Tongue (tissue), 2 donors: Measurements from ENCODE around the gene USP49. TPM values are rescaled to one million over a fixed set of nuclear protein-coding genes. Genes with fewer than 3 reads are reported as not detected.
"Not testable (repeated sequence)": the region's sequence is repeated elsewhere in the genome, so short reads cannot be mapped to it uniquely, and the experiment has no call there.

Source experiments
- DNase-seq: peaks from one replicate; pipeline ENCODE4 v3.0.0-alpha.2; 2015
- total RNA-seq: library from RNA; depleted of rRNA; stranded (reverse); fragments of >200 nt; gene quantifications from one replicate; pipeline ENCODE4 v1.2.3, GENCODE V29; 2014

Gene USP49
- total RNA-seq: 4.1 TPM

DNA sequence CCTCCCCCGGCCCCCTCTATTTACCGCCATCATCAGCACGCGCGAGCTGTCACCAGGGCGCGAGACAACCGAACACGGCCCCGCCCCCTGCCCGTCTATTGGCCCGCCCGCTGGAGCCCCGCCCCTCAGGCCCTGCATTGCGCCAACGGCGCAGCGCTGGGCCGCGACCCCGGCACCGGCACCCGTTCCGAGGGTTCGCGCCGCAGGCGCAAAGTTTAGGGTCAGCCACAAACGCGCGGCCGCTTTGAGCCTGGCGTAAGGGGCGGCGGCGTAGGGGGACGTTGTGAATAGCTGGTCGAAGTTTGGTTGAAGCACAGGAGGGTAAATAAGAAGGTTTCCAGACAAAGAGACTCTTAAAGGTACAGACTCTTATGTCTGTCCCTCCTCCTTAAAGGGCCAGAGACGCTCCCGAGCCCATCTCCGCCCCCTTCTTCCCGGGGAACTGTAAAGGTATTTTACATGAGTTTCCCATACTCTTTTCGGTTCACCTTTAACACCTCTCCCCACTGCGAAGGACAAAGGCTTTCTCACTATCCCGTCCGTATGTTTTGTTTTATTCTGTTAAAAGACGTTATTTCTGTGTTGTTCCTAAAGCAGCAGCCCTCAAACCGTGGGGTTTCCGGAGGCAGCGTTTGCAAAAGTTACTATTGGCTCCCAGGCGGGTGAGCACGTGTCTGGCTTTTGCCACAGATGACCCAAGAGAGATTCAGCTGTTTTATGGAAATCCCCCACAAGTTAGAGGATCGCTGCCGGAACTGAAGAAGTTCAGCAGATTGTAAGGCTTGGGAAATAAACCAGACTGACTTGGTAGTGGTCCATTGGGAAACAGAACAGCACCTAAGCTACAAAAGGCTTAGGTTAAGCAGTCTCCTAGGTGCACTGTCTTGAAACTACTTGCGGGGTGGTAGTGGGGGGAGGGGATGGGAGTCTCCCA is at the start of gene USP49:
Gene USP49 (minus strand): TSS at position 76 of the 934 bp plus-strand sequence. CDS start 88,392 bp downstream, outside the sequence.
- DNase-seq: peak; percentile 96

- DNase-seq: no peak
Observed at GRCh38 chr6:41943456-41943855, 48.3 kb upstream of the USP49 start.

DNA sequence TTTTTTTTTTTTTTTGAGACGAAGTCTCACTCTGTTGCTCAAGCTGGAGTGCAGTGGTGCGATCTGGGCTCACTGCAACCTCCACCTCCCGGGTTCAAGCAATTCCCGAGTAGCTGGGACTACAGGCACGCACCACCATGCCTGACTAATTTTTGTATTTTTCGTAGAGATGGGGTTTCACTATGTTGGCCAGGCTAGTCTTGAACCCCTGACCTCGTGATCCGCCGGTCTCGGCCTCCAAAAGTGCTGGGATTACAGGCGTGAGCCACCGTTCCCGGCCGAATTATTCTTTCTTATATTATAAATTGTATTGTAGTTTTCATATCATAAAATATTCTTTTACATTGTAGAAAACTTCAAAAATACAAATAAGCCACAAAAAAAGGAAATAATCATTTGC is 47.7 kb upstream of the USP49 start:
- DNase-seq: not testable (repeated sequence)

- no peak for DNase-seq
Observed at GRCh38 chr6:41942067-41942851, 47.1 kb upstream of the USP49 start.

DNA sequence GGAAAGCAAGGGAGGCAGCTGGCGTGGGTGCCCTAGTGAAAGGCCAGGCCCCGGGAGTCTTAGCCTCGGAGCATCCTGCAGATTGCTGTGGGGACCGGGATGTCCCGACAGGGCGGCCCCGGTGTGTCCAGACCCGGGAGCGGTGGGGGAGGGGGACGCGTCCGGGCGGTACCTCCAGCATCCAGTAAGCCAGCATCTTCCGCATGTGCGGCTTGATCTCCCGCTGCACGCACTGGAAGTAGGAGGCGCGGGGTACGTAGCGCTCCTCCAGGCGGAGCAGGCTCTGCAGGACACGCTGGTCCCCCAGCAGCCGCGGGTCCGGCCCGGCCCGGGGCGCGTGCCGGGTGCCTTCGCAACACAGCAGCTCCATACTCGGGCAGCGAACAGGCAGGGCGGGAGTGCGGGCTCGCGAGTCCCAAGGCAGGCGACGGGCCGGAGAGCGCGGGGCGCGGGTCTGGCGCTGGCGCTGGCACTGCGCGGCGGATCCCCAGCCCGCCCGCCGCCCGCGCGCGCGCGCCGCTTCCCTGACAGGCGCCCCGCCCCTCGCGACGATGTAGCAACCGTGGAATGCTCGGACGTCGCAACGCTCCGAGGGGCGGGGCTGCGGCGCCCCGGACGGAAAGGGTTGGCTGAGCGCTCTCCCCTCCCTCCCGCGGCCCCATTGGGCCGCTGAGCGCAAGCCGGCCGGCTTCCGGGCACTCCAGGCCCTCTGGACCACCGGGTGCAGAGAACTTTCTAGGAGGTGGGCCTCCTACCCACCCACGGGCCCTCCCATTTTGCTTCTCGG is 46.3 kb upstream of the USP49 start, which contains the start of gene CCND3:
Gene CCND3 (minus strand): TSS at position 529 of the 787 bp plus-strand sequence. CDS start 159 bp downstream, at position 370.
- peak; percentile 96 for DNase-seq

GRCh38 chr6:41940759-41941279 is 45.6 kb upstream of the USP49 start:
- DNase-seq: peak; percentile 61

- no peak for DNase-seq
Observed at GRCh38 chr6:41939848-41940758, 44.9 kb upstream of the USP49 start.

- DNase-seq: peak; percentile 76
Observed at GRCh38 chr6:41939176-41939847, 44.1 kb upstream of the USP49 start.

DNA sequence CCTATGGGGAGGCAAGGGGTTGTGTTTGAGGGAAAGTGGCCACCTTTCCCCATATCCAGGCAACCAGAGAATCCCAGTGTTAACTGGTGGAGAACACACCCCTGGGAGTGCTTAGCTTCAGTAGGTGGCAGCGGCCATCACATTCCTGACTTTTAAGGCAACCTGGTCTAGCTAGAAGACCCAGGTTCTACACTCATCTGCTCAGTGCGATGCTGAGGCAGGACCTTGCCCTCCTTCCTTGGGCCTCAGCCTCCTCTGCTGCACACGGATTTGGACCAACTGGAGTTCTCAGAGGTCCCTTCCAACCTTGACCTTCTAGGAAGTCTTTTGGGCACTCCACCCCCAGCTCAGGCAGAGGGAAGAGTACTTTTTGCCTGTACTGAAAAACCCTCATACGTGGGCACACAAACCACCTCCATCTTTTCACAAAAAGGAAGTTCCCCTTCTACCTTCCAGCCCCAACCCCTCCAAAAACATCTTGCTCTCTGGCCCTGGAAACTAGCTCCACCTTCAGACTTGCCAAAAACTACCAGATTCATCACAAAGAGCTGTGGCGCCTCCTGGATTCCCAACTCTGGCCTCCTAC is 43.5 kb upstream of the USP49 start:
- no peak for DNase-seq

- peak; percentile 84 for DNase-seq
Observed at GRCh38 chr6:41937861-41938574, 42.8 kb upstream of the USP49 start.

DNA sequence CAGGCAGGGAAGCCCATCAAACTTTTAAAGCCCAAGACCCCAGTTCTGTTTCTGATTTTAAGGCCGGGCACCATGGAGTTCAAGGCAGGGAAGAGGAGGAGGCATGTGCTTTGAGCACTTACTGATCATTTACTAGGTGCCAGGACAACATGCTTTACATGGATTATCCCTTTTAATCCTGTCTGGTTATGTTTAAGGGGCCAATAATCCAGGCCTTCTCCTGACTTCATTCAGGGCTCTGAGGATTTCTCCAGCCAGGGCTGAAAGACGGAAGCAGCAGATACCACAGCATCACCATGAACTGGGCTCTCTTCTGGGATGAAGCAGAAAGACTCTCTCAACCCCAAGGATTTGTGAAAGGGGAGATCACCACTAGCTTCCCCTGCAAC is 42.3 kb upstream of the USP49 start:
- DNase-seq: no peak

DNA sequence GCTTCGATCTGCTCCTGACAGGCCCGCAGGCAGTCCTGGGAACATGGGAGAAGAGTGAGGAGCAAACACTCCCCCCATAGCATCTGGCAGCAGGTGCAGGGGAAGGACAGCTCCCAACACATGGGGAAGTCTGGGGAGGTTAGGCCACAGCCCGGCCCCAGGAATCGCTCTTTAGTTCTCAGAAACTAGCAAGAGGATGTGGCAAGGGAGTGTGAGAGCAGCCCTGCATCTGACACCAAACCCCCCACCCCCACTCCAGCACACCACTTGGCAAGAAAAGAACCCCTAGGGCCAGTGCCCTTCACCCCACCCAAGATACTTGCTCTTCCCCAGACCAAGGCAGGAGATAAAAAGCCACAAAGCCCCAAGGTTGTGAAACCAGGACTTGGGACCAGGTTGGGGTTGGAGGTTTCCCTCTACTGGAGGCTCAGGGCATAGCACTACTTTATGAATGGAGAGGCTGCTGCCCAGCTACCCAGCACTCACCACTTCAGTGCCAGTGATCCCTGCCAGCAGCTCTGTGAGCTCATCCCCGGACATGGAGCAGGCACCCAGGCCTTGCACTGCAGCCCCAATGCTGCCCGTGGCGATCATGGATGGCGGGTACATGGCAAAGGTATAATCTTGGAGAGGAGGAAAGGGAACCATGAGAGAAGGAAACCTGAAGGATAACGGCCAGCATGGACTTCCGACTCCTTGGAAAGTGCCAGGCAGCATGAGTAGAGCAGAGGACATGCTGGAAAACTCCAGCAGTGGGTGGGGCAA is 41.1 kb upstream of the USP49 start:
- peak; percentile 86 for DNase-seq

GRCh38 chr6:41935685-41936072 is 40.5 kb upstream of the USP49 start:
- no peak for DNase-seq

GRCh38 chr6:41935193-41935574 is 40.0 kb upstream of the USP49 start:
- DNase-seq: peak; percentile 61

GRCh38 chr6:41934278-41935192 is 39.4 kb upstream of the USP49 start:
- DNase-seq: no peak

DNA sequence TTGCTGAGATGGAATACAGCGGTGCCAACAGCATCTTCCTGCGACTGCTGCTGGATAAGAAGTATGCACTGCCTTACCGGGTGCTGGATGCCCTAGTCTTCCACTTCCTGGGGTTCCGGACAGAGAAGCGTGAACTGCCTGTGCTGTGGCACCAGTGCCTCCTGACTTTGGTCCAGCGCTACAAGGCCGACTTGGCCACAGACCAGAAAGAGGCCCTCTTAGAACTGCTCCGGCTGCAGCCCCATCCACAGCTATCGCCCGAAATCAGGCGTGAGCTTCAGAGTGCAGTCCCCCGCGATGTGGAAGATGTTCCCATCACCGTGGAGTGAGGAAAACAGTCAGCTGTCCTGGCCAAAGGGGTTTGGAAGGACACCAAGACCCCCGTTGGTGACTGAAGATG is 37.2 kb upstream of the USP49 start:
- no peak for DNase-seq

DNA sequence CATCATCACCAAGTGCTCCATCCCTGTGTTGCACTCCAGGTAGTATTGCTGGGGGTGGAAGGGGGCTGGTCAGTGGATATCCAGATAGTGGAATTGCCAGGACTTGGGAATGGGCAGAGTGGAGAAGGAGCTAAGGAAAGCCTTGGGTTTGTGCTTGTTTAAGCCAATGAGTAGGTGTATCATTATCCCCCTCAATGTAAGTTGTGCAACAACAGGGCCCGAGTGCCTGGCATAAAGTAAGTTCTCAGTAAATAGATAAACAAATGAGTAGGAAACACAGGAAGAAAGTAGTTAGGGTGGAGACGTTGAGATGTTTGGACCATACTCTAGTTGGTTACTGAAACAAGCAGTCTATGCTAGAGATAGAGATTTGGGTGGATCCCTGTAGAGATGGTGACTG is 36.6 kb upstream of the USP49 start:
- no peak for DNase-seq
